Fibroblast of lung (primary cell): ENCODE results near the gene NYNRIN.

Experiments used
- CTCF ChIP-seq, 2 donors: IDR thresholded peaks in 1 of 2; conservative IDR thresholded peaks in 1 of 2; 1 replicate in 1 of 2; 2 replicates in 1 of 2; pipeline ENCODE4 v1.5.1; 2011 to 2012; ENCODE audit warnings: low read length in 2 of 2, control low read depth in 1 of 2, inconsistent platforms in 1 of 2, low read depth in 1 of 2, mild to moderate bottlenecking in 1 of 2
- EZH2 ChIP-seq: IDR thresholded peaks from 2 replicates; pipeline ENCODE4 v1.5.1; 2012; ENCODE audit warnings: low read length, control low read depth, mild to moderate bottlenecking; ENCODE audit errors: missing control alignments

GRCh38 chr14:24403294-24403998, 4.6 kb downstream of the NYNRIN start:
- TF ChIP-seq EZH2 = no peak
- TF ChIP-seq CTCF (conservative IDR thresholded peaks at IDR 0.05 in 1 of 2, IDR thresholded peaks at IDR 0.05 in 1 of 2; ENCODE audit: low read depth in 1 of 2, low read length in 2 of 2) = no peak
